DND-41 (cell line): Measurements from ENCODE around the gene RPS6KA6.

ENCODE experiments used
- ATAC-seq: fragments of 200-7000 bp; cut with Tn5 transposase; 3 replicates; pipeline ENCODE4 v1.9.1; 2021; ENCODE audit warnings: low read depth; ENCODE audit not compliant: insufficient read depth
- DNase-seq: peaks from one replicate; pipeline ENCODE4 v3.0.0-alpha.2; 2020
- H2AFZ ChIP-seq: 2 replicates; pipeline ENCODE4 v1.6.0; 2012; ENCODE audit warnings: low read depth, low read length
- H3K27ac ChIP-seq: 2 replicates; pipeline ENCODE4 v1.5.1; 2012; ENCODE audit warnings: low read length, inconsistent platforms
- H3K27me3 ChIP-seq: fragments of 200-600 bp; sonication (generic); 2 replicates; pipeline ENCODE4 v1.6.0; 2012; ENCODE audit warnings: low read length, mild to moderate bottlenecking, inconsistent platforms; ENCODE audit not compliant: insufficient read depth, poor library complexity
- H3K36me3 ChIP-seq: 2 replicates; pipeline ENCODE4 v1.5.1; 2012; ENCODE audit warnings: low read length, inconsistent platforms; ENCODE audit not compliant: insufficient read depth
- H3K4me1 ChIP-seq: 2 replicates; pipeline ENCODE4 v1.5.1; 2012; ENCODE audit warnings: mild to moderate bottlenecking, low read length; ENCODE audit not compliant: insufficient read depth
- H3K4me2 ChIP-seq: 2 replicates; pipeline ENCODE4 v1.6.0; 2012; ENCODE audit warnings: mild to moderate bottlenecking, moderate library complexity, low read length, inconsistent platforms; ENCODE audit not compliant: insufficient read depth
- H3K4me3 ChIP-seq, 2 experiments: fragments of 200-600 bp in 1 of 2; shearing (Covaris generic) in 1 of 2; 2 replicates each; pipeline ENCODE4 v1.5.1; 2012 to 2016; ENCODE audit warnings: inconsistent platforms in 2 of 2, low read length in 2 of 2, mild to moderate bottlenecking in 2 of 2, low read depth in 1 of 2, moderate library complexity in 1 of 2
- H3K79me2 ChIP-seq: 2 replicates; pipeline ENCODE4 v1.6.0; 2012; ENCODE audit warnings: low read length, inconsistent platforms; ENCODE audit not compliant: insufficient read depth
- H3K9ac ChIP-seq: 2 replicates; pipeline ENCODE4 v1.6.0; 2012; ENCODE audit warnings: low read depth, mild to moderate bottlenecking, inconsistent platforms, low read length, moderate library complexity
- H3K9me3 ChIP-seq: 2 replicates; pipeline ENCODE4 v1.5.1; 2012; ENCODE audit warnings: low read length, moderate library complexity, mild to moderate bottlenecking, inconsistent platforms; ENCODE audit not compliant: insufficient read depth, severe bottlenecking
- H4K20me1 ChIP-seq: 2 replicates; pipeline ENCODE4 v1.6.0; 2012; ENCODE audit warnings: low read length; ENCODE audit not compliant: insufficient read depth
- EZH2 ChIP-seq: IDR thresholded peaks from 3 replicates; pipeline ENCODE4 v1.6.1; 2012; ENCODE audit warnings: borderline replicate concordance, low read depth, mild to moderate bottlenecking, moderate library complexity, low read length, inconsistent platforms; ENCODE audit not compliant: severe bottlenecking
- TF ChIP-seq, protein P1 (sequence below): IDR thresholded peaks from 2 replicates; pipeline ENCODE4 v1.5.1; 2012; ENCODE audit warnings: borderline replicate concordance, low read length, moderate library complexity, mild to moderate bottlenecking; ENCODE audit not compliant: poor library complexity, severe bottlenecking; ENCODE audit errors: extremely low read depth

The RPS6KA6 gene

DNA sequence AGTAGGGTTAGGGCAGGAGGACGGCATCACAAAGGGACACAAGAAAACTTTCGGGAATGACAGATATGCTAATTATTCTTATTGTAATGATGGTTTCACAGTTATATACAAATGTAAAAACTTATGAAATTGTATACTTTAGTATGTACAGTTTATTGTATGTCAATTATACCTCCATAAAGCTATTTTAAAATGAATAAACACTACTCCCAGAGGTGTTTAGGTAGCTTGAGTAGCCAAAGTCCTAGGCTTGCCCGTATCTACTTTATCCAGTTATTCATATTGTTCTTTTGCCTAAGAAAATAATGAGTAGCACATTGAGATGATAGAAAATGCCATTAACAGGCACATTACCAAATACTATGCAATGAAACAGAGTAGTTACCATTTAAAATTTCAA is 43.0 kb downstream of the RPS6KA6 start:
- Histone ChIP-seq H3K4me1 (no peaks in the 10 kb centered on the region), H3K27me3 (no peaks in the 10 kb centered on the region), H4K20me1 (no peaks in the 10 kb centered on the region), H3K4me2 (no peak overlapping the region), H3K9ac (no peak overlapping the region), H2AFZ (no peak overlapping the region), H3K9me3 (no peaks in the 10 kb centered on the region), H3K36me3 (no peaks in the 10 kb centered on the region), H3K27ac (no peak overlapping the region), H3K4me3 (no peak overlapping the region), H3K79me2 (no peaks in the 10 kb centered on the region)
- DNase-seq: no peak
- no peak for ATAC-seq
- TF ChIP-seq, protein P1, sequence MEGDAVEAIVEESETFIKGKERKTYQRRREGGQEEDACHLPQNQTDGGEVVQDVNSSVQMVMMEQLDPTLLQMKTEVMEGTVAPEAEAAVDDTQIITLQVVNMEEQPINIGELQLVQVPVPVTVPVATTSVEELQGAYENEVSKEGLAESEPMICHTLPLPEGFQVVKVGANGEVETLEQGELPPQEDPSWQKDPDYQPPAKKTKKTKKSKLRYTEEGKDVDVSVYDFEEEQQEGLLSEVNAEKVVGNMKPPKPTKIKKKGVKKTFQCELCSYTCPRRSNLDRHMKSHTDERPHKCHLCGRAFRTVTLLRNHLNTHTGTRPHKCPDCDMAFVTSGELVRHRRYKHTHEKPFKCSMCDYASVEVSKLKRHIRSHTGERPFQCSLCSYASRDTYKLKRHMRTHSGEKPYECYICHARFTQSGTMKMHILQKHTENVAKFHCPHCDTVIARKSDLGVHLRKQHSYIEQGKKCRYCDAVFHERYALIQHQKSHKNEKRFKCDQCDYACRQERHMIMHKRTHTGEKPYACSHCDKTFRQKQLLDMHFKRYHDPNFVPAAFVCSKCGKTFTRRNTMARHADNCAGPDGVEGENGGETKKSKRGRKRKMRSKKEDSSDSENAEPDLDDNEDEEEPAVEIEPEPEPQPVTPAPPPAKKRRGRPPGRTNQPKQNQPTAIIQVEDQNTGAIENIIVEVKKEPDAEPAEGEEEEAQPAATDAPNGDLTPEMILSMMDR: no peak
- TF ChIP-seq EZH2: no peak

DNA sequence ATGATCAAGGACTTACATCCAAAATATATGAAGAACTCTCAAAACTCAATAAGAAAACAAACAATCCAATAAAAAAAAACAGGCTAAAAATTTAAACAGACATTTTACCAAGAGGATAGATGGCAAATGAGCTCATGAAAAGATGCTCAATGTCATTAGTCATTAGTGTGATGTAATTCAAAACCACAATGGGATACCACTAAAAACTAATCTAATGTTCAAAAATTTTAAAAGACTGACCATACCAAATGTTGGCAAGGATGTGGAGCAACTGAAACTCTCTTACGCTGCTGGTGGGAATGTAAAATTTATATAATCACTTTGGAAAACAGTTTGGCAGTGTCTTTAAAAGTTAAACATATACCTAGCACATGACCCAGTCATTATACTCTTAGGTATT is 43.7 kb downstream of the RPS6KA6 start:
- Histone ChIP-seq H3K4me1 (no peaks in the 10 kb centered on the region), H3K27me3 (no peaks in the 10 kb centered on the region), H3K79me2 (no peaks in the 10 kb centered on the region), H3K9me3 (no peaks in the 10 kb centered on the region), H3K36me3 (no peaks in the 10 kb centered on the region), H3K4me3 (no peak overlapping the region), H2AFZ (no peak overlapping the region), H4K20me1 (no peaks in the 10 kb centered on the region), H3K27ac (no peak overlapping the region), H3K4me2 (no peak overlapping the region), H3K9ac (no peak overlapping the region)
- DNase-seq (no peak), ATAC-seq (no peak)
- TF ChIP-seq, protein P1: no peak
- TF ChIP-seq EZH2: no peak

DNA sequence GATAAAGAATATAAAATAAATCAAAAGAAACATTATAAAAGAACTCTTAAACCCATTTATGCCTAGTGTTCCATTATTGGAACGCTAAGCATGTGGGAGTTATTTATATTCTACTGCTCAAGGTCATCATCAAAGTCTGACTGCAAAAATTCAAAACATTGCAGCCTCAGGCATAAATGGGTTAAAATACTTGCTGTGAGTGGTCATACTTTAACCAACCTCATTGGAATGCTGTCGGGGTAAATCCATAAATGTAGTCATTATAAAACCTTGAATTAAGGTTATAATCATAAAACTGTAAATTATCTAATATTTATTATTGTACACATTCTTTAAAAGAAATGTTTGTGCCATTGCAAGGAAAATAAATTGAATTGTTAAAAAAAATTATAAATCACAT is 55.0 kb downstream of the RPS6KA6 start:
- no peaks in the 10 kb centered on the region for H4K20me1 ChIP-seq
- TF ChIP-seq EZH2: no peak
- TF ChIP-seq, protein P1: no peak
- no peak overlapping the region for H3K4me2 ChIP-seq
- no peaks in the 10 kb centered on the region for H3K79me2 ChIP-seq
- H2AFZ ChIP-seq: no peak overlapping the region
- no peak for ATAC-seq
- H3K4me3 ChIP-seq: no peak overlapping the region
- no peak overlapping the region for H3K27ac ChIP-seq
- no peaks in the 10 kb centered on the region for H3K27me3 ChIP-seq
- H3K4me1 ChIP-seq: no peaks in the 10 kb centered on the region
- no peak for DNase-seq
- no peaks in the 10 kb centered on the region for H3K9me3 ChIP-seq
- no peak overlapping the region for H3K9ac ChIP-seq
- no peaks in the 10 kb centered on the region for H3K36me3 ChIP-seq

DNA sequence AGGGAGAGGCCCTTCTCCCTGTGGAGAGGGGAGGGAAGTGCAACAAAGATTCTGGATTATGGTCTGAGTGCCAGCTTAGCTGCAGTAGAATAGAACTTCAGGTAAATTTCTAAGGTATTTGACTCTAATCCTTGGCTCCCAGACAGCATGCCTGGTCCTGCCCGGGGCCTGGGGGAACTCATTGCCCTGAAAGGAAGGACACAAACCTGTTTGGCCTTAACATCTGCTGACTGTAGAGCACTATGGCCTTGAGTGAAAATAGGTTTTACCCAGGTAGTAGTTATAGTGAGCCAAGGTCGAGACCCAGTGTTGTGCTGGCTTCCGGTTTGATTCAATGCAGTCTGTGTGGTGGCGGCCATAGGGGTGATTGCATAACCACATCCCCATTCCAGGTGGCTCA is 64.4 kb downstream of the RPS6KA6 start:
- H3K4me1 ChIP-seq: no peaks in the 10 kb centered on the region
- no peaks in the 10 kb centered on the region for H3K36me3 ChIP-seq
- ATAC-seq (no peak), DNase-seq (no peak)
- no peak overlapping the region for H3K9ac ChIP-seq
- no peaks in the 10 kb centered on the region for H4K20me1 ChIP-seq
- H3K9me3 ChIP-seq: no peaks in the 10 kb centered on the region
- TF ChIP-seq EZH2: no peak
- TF ChIP-seq, protein P1: no peak
- H3K79me2 ChIP-seq: no peaks in the 10 kb centered on the region
- no peak overlapping the region for H3K4me2 ChIP-seq
- no peak overlapping the region for H2AFZ ChIP-seq
- no peak overlapping the region for H3K27ac ChIP-seq
- no peaks in the 10 kb centered on the region for H3K27me3 ChIP-seq
- no peak overlapping the region for H3K4me3 ChIP-seq
